ENCODE results near the gene SLC19A2.
"Not testable (repeated sequence)": the region's sequence is repeated elsewhere in the genome, so short reads cannot be mapped to it uniquely, and the experiment has no call there.

SLC19A2 gene

GRCh38 chr1:169508432-169509338 lies 22.9 kb upstream of the SLC19A2 start:
- no peak for DNase-seq

- DNase-seq: no peak
Measured at GRCh38 chr1:169507413-169507812, 21.7 kb upstream of the SLC19A2 start.

GRCh38 chr1:169503601-169504000 lies 17.9 kb upstream of the SLC19A2 start:
- DNase-seq: not testable (repeated sequence)

- DNase-seq: no peak
Measured at GRCh38 chr1:169499807-169500206, 14.1 kb upstream of the SLC19A2 start.

- no peak for DNase-seq
Measured at GRCh38 chr1:169497317-169497716, 11.6 kb upstream of the SLC19A2 start.

- DNase-seq: no peak
Measured at GRCh38 chr1:169495916-169496315, 10.2 kb upstream of the SLC19A2 start.

GRCh38 chr1:169495046-169495775 lies 9.5 kb upstream of the SLC19A2 start:
- DNase-seq: no peak

GRCh38 chr1:169494343-169494742 lies 8.6 kb upstream of the SLC19A2 start:
- no peak for DNase-seq

- no peak for DNase-seq
Measured at GRCh38 chr1:169493251-169493650, 7.5 kb upstream of the SLC19A2 start.

- no peak for DNase-seq
Measured at GRCh38 chr1:169491845-169492281, 6.1 kb upstream of the SLC19A2 start.

- DNase-seq: no peak
Measured at GRCh38 chr1:169488157-169488556, 2.4 kb upstream of the SLC19A2 start.

- no peak for DNase-seq
Measured at GRCh38 chr1:169487561-169487960, 1.8 kb upstream of the SLC19A2 start.

GRCh38 chr1:169487133-169487532 lies 1.4 kb upstream of the SLC19A2 start:
- DNase-seq: no peak

GRCh38 chr1:169486281-169487051 lies 722 bp upstream of the SLC19A2 start:
- no peak for DNase-seq

- no peak for DNase-seq
Measured at GRCh38 chr1:169484683-169485430, 887 bp downstream of the SLC19A2 start.

- no peak for DNase-seq
Measured at GRCh38 chr1:169484101-169484500, 1.6 kb downstream of the SLC19A2 start.

- no peak for DNase-seq
Measured at GRCh38 chr1:169483500-169483966, 2.2 kb downstream of the SLC19A2 start.

GRCh38 chr1:169479363-169480066 lies 6.2 kb downstream of the SLC19A2 start:
- DNase-seq: no peak

- DNase-seq: no peak
Measured at GRCh38 chr1:169478094-169478672, 7.6 kb downstream of the SLC19A2 start.

GRCh38 chr1:169475806-169476387 lies 9.8 kb downstream of the SLC19A2 start:
- DNase-seq: no peak
